ENCODE data around the gene ABCA13.

DNA sequence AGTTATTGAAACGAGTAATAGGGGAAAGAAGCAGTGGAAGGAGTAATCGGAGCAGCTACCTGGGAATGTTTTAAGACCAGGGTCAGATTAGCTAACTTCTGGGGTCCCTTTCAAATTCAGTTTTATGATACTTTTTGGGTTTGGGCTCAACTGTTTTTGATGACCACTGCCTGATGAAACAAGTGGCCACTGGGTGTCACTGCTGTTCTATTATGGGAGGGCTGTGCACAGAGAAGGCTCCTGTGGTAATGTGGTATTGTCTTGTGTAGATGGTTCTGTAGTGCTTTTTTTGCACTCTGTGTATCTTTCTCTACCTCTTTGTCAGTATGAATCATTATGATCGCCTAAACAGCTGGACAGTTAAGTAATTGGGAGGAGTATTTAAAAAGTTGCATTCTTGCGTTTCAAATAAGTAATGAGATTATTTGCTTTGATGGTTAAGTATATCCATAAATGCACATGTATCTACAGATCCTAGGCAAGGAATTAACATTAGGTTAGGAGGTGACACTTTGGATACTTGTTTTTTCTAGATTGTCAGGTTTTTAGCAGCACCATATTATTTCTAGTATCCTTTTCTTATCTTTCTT is 128.4 kb downstream of the ABCA13 start:
- TF ChIP-seq, protein P1, sequence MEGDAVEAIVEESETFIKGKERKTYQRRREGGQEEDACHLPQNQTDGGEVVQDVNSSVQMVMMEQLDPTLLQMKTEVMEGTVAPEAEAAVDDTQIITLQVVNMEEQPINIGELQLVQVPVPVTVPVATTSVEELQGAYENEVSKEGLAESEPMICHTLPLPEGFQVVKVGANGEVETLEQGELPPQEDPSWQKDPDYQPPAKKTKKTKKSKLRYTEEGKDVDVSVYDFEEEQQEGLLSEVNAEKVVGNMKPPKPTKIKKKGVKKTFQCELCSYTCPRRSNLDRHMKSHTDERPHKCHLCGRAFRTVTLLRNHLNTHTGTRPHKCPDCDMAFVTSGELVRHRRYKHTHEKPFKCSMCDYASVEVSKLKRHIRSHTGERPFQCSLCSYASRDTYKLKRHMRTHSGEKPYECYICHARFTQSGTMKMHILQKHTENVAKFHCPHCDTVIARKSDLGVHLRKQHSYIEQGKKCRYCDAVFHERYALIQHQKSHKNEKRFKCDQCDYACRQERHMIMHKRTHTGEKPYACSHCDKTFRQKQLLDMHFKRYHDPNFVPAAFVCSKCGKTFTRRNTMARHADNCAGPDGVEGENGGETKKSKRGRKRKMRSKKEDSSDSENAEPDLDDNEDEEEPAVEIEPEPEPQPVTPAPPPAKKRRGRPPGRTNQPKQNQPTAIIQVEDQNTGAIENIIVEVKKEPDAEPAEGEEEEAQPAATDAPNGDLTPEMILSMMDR (IDR thresholded peaks at IDR 0.05): peak in 5 of 6 experiments; percentile 38 to 79 (median 56)
- no peak for TF ChIP-seq POLR2A (IDR thresholded peaks at IDR 0.05)
